ENCODE results near the gene DIDO1. TPM values are rescaled to one million over a fixed set of nuclear protein-coding genes. Genes with fewer than 3 reads are reported as not detected.

Gene DIDO1
- total and polyA plus RNA-seq, 2 of the 13 experiments (the other 11 are each of a cell fraction or from before 2014, with no cell fraction given), result 75.0 to 75.1 TPM

- TF ChIP-seq ZFP82 (CRISPR knock-in tag; IDR thresholded peaks at IDR 0.05; ENCODE audit: borderline replicate concordance) (peak; percentile 97), TGIF2 (CRISPR knock-in tag; IDR thresholded peaks at IDR 0.05) (peak; percentile 92; the same call in 1 of the 2 replicates), ZSCAN21 (CRISPR knock-in tag; IDR thresholded peaks at IDR 0.05; ENCODE audit: borderline replicate concordance) (peak; percentile 58), HMG20A (CRISPR knock-in tag; IDR thresholded peaks at IDR 0.05; ENCODE audit: borderline replicate concordance) (no peak; the same call in 1 of the 2 replicates), ARHGAP35 (CRISPR knock-in tag; IDR thresholded peaks at IDR 0.05; ENCODE audit: borderline replicate concordance) (peak; percentile 92), PHF5A (CRISPR knock-in tag; IDR thresholded peaks at IDR 0.05; ENCODE audit: low read depth, unreplicated experiment) (peak; percentile 99), ATF1 (CRISPR knock-in tag; IDR thresholded peaks at IDR 0.05) (peak; percentile 54; the same call in 1 of the 2 replicates), ZGPAT (CRISPR knock-in tag; IDR thresholded peaks at IDR 0.05) (peak; percentile 98), KMT2B (CRISPR knock-in tag; IDR thresholded peaks at IDR 0.05) (peak; percentile 95), HINFP (CRISPR knock-in tag; IDR thresholded peaks at IDR 0.05; ENCODE audit: low read depth) (peak; percentile 95), ADNP (CRISPR knock-in tag; IDR thresholded peaks at IDR 0.05) (no peak), ZNF180 (CRISPR knock-in tag; IDR thresholded peaks at IDR 0.05; ENCODE audit: borderline replicate concordance, low read depth) (peak; percentile 96; the same call in 1 of the 2 replicates), ZNF275 (CRISPR knock-in tag; IDR thresholded peaks at IDR 0.05; ENCODE audit: borderline replicate concordance) (peak; percentile 98), ZFP62 (CRISPR knock-in tag; IDR thresholded peaks at IDR 0.05) (no peak), ATM (IDR thresholded peaks at IDR 0.05; ENCODE audit: borderline replicate concordance) (no peak), CCDC6 (CRISPR knock-in tag; IDR thresholded peaks at IDR 0.05) (peak; percentile 83), PTBP1 (IDR thresholded peaks at IDR 0.05; ENCODE audit: low read depth, low read length, poor library complexity, severe bottlenecking) (peak; percentile 70), ZNF788 (CRISPR knock-in tag; IDR thresholded peaks at IDR 0.05; ENCODE audit: borderline replicate concordance) (peak; percentile 98), MNT (IDR thresholded peaks at IDR 0.05) (peak; percentile 72), ZFYVE20 (CRISPR knock-in tag; IDR thresholded peaks at IDR 0.05; ENCODE audit: borderline replicate concordance, low read depth) (0 out of 2 replicates have a peak, but pooled peaks have one; percentile 50), KLF9 (CRISPR knock-in tag; IDR thresholded peaks at IDR 0.05; ENCODE audit: low read depth) (peak; percentile 94), ZNF326 (CRISPR knock-in tag; IDR thresholded peaks at IDR 0.05; ENCODE audit: borderline replicate concordance) (no peak), SSRP1 (CRISPR knock-in tag; IDR thresholded peaks at IDR 0.05) (no peak), MBNL3 (CRISPR knock-in tag; conservative IDR thresholded peaks at IDR 0.05) (no peak), ZNF224 (CRISPR knock-in tag; IDR thresholded peaks at IDR 0.05) (0 out of 2 replicates have a peak, but pooled peaks have one; percentile 95)
Measured at GRCh38 chr20:62937268-62938104, 11.2 kb upstream of the DIDO1 start (continued).

Data from HepG2 (cell line).